ENCODE measurements around the gene DXO.
"Not testable (repeated sequence)": the region's sequence is repeated elsewhere in the genome, so short reads cannot be mapped to it uniquely, and the experiment has no call there.

GRCh38 chr6:32002546-32003268 is 30.8 kb upstream of the DXO start:
- TF ChIP-seq CTCF (IDR thresholded peaks at IDR 0.05; ENCODE audit: low read depth, low read length); MAX (IDR thresholded peaks at IDR 0.05; ENCODE audit: low read depth, low read length); POLR2A (IDR thresholded peaks at IDR 0.05; ENCODE audit: extremely low read depth, insufficient read length); MYC (IDR thresholded peaks at IDR 0.05; ENCODE audit: low read depth, low read length): not testable (repeated sequence)
